ENCODE results near the gene JADE2.

Gene JADE2

GRCh38 chr5:134524272-134524825 is 1.1 kb upstream of the JADE2 start:
- Histone ChIP-seq H3K27ac (ENCODE audit: low read depth, low read length, poor library complexity, severe bottlenecking) (peak overlapping the region; percentile 86), H3K9me2 (ENCODE audit: low read depth, low read length) (no peaks in the 10 kb centered on the region), H3F3A (ENCODE audit: insufficient read depth, low read length) (0 out of 2 replicates have a peak, but pooled peaks cover 4% of the 10 kb centered on the region), H3K9me3 (ENCODE audit: low read length) (no peaks in the 10 kb centered on the region), H3K9ac (ENCODE audit: low read length) (peak overlapping the region; percentile 96), H4K20me1 (ENCODE audit: insufficient read depth, low read length) (no peaks in the 10 kb centered on the region), H3K36me3 (ENCODE audit: insufficient read depth, low read length) (0 out of 2 replicates have a peak, but pooled peaks cover 6% of the 10 kb centered on the region), H3K4me3 (ENCODE audit: low read depth, low read length, poor library complexity, severe bottlenecking) (peak overlapping the region; percentile 95), H3K27me3 (ENCODE audit: insufficient read depth, low read length) (no peaks in the 10 kb centered on the region), H3K4me2 (ENCODE audit: low read length) (peak overlapping the region; percentile 100), H3K79me2 (ENCODE audit: insufficient read depth, low read length) (peaks cover 12% of the 10 kb centered on the region), H2AFZ (ENCODE audit: low read length) (no peak overlapping the region; the same call in 1 of the 2 replicates), H3K4me1 (ENCODE audit: insufficient read depth, low read length, severe bottlenecking) (peaks cover 20% of the 10 kb centered on the region)
- no peak for TF ChIP-seq EZH2 (IDR thresholded peaks at IDR 0.05; ENCODE audit: borderline replicate concordance, low read length)
- TF ChIP-seq CTCF (IDR thresholded peaks at IDR 0.05; ENCODE audit: low read length), result no peak

GRCh38 chr5:134525683-134526482 is 413 bp downstream of the JADE2 start:
- Histone ChIP-seq H3K36me3 (ENCODE audit: insufficient read depth, low read length) (0 out of 2 replicates have a peak, but pooled peaks cover 6% of the 10 kb centered on the region), H3K79me2 (ENCODE audit: insufficient read depth, low read length) (peaks cover 18% of the 10 kb centered on the region), H3K27me3 (ENCODE audit: insufficient read depth, low read length) (no peaks in the 10 kb centered on the region), H3K9me3 (ENCODE audit: low read length) (no peaks in the 10 kb centered on the region), H4K20me1 (ENCODE audit: insufficient read depth, low read length) (no peaks in the 10 kb centered on the region), H3F3A (ENCODE audit: insufficient read depth, low read length) (0 out of 2 replicates have a peak, but pooled peaks cover 4% of the 10 kb centered on the region), H3K9ac (ENCODE audit: low read length) (peak overlapping the region; percentile 96), H3K4me1 (ENCODE audit: insufficient read depth, low read length, severe bottlenecking) (peaks cover 36% of the 10 kb centered on the region), H3K27ac (ENCODE audit: low read depth, low read length, poor library complexity, severe bottlenecking) (peak overlapping the region; percentile 86), H3K4me2 (ENCODE audit: low read length) (peak overlapping the region; percentile 85), H3K4me3 (ENCODE audit: low read depth, low read length, poor library complexity, severe bottlenecking) (peak overlapping the region; percentile 95), H3K9me2 (ENCODE audit: low read depth, low read length) (no peaks in the 10 kb centered on the region), H2AFZ (ENCODE audit: low read length) (no peak overlapping the region)
- TF ChIP-seq CTCF (IDR thresholded peaks at IDR 0.05; ENCODE audit: low read length) (peak; percentile 3; the same call in 1 of the 2 replicates), EZH2 (IDR thresholded peaks at IDR 0.05; ENCODE audit: borderline replicate concordance, low read length) (no peak)

GRCh38 chr5:134526483-134527155 is 1.1 kb downstream of the JADE2 start:
- no peak overlapping the region for H2AFZ ChIP-seq (ENCODE audit: low read length)
- peak overlapping the region; percentile 86 for H3K27ac ChIP-seq (ENCODE audit: low read depth, low read length, poor library complexity, severe bottlenecking)
- H3K9me3 ChIP-seq (ENCODE audit: low read length), result no peaks in the 10 kb centered on the region

More at GRCh38 chr5:134526483-134527155, 1.1 kb downstream of the JADE2 start:
- Histone ChIP-seq H3K4me2 (ENCODE audit: low read length) (peak overlapping the region; percentile 85), H3K27me3 (ENCODE audit: insufficient read depth, low read length) (no peaks in the 10 kb centered on the region), H3K9ac (ENCODE audit: low read length) (peak overlapping the region; percentile 96), H4K20me1 (ENCODE audit: insufficient read depth, low read length) (no peaks in the 10 kb centered on the region), H3K79me2 (ENCODE audit: insufficient read depth, low read length) (peaks cover 20% of the 10 kb centered on the region), H3K9me2 (ENCODE audit: low read depth, low read length) (no peaks in the 10 kb centered on the region), H3K4me1 (ENCODE audit: insufficient read depth, low read length, severe bottlenecking) (peaks cover 34% of the 10 kb centered on the region), H3F3A (ENCODE audit: insufficient read depth, low read length) (0 out of 2 replicates have a peak, but pooled peaks cover 4% of the 10 kb centered on the region), H3K36me3 (ENCODE audit: insufficient read depth, low read length) (0 out of 2 replicates have a peak, but pooled peaks cover 6% of the 10 kb centered on the region), H3K4me3 (ENCODE audit: low read depth, low read length, poor library complexity, severe bottlenecking) (peak overlapping the region; percentile 95)
- peak; percentile 27; the same call in 1 of the 2 replicates for TF ChIP-seq CTCF (IDR thresholded peaks at IDR 0.05; ENCODE audit: low read length)
- no peak for TF ChIP-seq EZH2 (IDR thresholded peaks at IDR 0.05; ENCODE audit: borderline replicate concordance, low read length)

Data from OCI-LY1 (cell line).